ENCODE data around the gene GALNT8.

GRCh38 chr12:4738541-4738940, 18.3 kb downstream of the GALNT8 start:
- no peak for TF ChIP-seq CTCF (conservative IDR thresholded peaks at IDR 0.05; ENCODE audit: low read length)
- no peak for TF ChIP-seq EZH2phosphoT487 (IDR thresholded peaks at IDR 0.05; ENCODE audit: borderline replicate concordance)
